C4-2B (cell line): ENCODE measurements around the gene YIPF7.

Experiments used
- H3K27ac ChIP-seq: fragments of 450-650 bp; 2 replicates; pipeline ENCODE4 v1.5.1; 2017
- ZFX ChIP-seq: fragments of 450-650 bp; IDR thresholded peaks from 2 replicates; pipeline ENCODE4 v1.6.1; 2017
- TF ChIP-seq, protein P1 (sequence below): fragments of 450-650 bp; conservative IDR thresholded peaks from 2 replicates; pipeline ENCODE4 v1.5.1; 2017; ENCODE audit warnings: mild to moderate bottlenecking

Gene YIPF7

DNA sequence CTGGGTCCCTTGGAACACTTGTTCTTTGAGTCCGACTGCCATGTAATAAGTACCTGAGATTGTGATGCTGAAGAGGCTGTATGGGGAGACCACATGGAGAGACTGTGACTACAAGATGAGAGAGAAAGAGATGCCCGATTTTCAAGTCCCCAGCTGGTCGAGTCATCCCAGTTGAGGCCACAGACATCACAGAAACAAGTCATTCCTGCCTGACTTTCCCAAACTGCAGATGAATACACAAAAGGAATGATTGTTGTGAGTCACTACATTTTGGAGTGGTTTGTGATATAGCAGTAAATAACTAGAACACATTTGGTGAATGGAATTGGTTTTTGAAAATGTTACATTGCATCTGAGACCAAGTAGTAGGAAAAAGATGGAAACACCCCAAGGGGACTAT lies 9.0 kb upstream of the YIPF7 start:
- no peak overlapping the region for H3K27ac ChIP-seq
- no peak for TF ChIP-seq ZFX
- TF ChIP-seq, protein P1, sequence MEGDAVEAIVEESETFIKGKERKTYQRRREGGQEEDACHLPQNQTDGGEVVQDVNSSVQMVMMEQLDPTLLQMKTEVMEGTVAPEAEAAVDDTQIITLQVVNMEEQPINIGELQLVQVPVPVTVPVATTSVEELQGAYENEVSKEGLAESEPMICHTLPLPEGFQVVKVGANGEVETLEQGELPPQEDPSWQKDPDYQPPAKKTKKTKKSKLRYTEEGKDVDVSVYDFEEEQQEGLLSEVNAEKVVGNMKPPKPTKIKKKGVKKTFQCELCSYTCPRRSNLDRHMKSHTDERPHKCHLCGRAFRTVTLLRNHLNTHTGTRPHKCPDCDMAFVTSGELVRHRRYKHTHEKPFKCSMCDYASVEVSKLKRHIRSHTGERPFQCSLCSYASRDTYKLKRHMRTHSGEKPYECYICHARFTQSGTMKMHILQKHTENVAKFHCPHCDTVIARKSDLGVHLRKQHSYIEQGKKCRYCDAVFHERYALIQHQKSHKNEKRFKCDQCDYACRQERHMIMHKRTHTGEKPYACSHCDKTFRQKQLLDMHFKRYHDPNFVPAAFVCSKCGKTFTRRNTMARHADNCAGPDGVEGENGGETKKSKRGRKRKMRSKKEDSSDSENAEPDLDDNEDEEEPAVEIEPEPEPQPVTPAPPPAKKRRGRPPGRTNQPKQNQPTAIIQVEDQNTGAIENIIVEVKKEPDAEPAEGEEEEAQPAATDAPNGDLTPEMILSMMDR: no peak

DNA sequence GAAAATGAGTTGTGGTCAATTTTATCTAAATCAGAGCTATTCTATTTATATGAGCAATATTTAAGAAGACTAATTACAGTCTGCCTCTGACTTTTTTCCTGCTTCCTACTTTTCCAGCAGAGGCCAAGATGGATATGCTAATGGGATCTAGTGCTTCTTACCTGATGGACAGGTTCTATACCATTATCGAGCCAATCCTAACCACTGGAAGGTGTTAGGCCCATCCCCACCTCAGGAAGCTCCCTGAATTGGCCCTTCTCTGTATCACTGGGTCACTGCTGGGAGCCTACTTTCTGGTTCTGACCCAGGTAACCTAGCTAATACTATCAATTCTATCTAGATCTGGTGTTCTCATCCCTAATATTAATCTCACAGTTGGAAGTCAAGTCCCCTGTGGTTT lies 577 bp upstream of the YIPF7 start:
- H3K27ac ChIP-seq: no peak overlapping the region
- TF ChIP-seq, protein P1: no peak
- no peak for TF ChIP-seq ZFX

- TF ChIP-seq ZFX: no peak
- TF ChIP-seq, protein P1: no peak
- no peak overlapping the region for H3K27ac ChIP-seq
Measured at GRCh38 chr4:44646151-44646550, 5.3 kb downstream of the YIPF7 start.

DNA sequence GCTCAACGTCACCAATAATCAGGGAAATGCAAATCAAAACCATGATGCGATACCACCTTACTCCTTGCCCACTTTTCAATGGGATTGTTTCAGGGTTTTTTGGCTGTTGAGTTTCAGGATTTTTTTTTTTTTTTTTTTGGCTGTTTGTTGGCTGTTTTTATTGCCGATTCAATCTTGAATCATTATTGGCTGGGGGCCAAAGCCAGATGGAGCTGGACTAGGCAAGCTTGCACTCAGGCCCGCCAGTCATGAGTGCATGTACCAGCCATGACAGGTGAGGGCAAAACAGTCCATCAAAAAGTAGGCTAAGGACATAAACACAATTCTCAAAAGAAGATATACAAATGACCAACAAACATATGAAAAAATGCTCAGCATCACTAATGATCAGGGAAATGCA lies 13.3 kb downstream of the YIPF7 start:
- TF ChIP-seq, protein P1: no peak
- no peak for TF ChIP-seq ZFX
- H3K27ac ChIP-seq: no peak overlapping the region

DNA sequence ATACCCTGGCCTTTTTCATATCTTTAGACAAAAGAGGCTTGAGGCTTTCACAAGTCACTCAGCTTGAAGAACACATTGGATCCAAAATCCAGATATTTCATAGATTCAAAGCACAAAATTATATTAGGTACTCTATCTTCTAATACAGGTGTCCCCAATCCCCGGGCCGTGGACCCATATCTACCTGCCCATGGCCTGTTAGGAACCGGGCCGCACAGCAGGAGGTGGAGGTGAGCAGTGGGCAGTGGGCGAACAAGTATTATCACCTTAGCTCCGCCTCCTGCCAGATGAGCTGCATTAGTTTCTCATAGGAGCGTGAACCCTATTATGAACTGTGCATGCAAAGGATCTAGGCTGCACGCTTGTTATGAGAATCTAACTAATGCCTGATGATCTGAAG lies 18.7 kb downstream of the YIPF7 start:
- TF ChIP-seq, protein P1: no peak
- TF ChIP-seq ZFX: no peak
- H3K27ac ChIP-seq: no peak overlapping the region

DNA sequence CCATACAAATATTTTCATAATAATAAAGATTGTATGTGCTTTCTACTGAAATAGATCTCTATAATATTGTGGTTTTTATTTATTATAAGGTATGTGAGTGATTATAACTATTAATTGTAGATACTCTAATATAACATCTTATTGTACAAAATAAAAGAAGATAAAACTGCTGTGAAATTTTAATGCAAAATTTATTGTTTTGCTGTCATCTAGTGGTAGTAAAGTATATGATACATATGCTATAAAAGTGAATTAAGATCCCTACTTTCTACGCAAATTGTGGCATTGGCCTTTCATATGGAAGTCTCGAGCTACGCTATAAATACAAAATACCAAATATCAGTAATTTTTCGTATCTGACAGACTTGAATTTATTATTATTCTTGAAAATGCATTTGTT lies 19.3 kb downstream of the YIPF7 start:
- H3K27ac ChIP-seq: no peak overlapping the region
- TF ChIP-seq ZFX: no peak
- TF ChIP-seq, protein P1: peak; percentile 63

- TF ChIP-seq, protein P1: peak; percentile 77
- no peak for TF ChIP-seq ZFX
- no peak overlapping the region for H3K27ac ChIP-seq
Measured at GRCh38 chr4:44629280-44629866, 22.1 kb downstream of the YIPF7 start.
